HepG2 (cell line): Measurements from ENCODE around the gene DENND4B. TPM values are rescaled to one million over a fixed set of nuclear protein-coding genes. Genes with fewer than 3 reads are reported as not detected.
A peak's percentile ranks its signal among the peaks of the same experiment; 100 is the strongest.

Source experiments
- ATAC-seq: fragments of 200-7000 bp; cut with Tn5 transposase; 3 replicates; pipeline ENCODE4 v1.9.1; 2020; ENCODE audit warnings: mild to moderate bottlenecking, moderate library complexity
- BruUV-seq: library from RNA; stranded (reverse); fragments of 400-500 nt; replicated peaks from 2 replicates; lab custom pipeline; 2021; lab: Mats Ljungman, UMichigan
- CTCF ChIA-PET: fragments of 300-600 bp; formaldehyde crosslinking; extraction: SDS; loops from one replicate; lab custom pipeline; 2021; ENCODE audit warnings: low total read pairs, inconsistent platforms, low intra/inter-chr PET ratio; lab: Yijun Ruan, JAX
- POLR2A ChIA-PET: fragments of 350-600 bp; sonication (Branson Sonifier 250); formaldehyde crosslinking; loops from one replicate; lab custom pipeline; 2020; ENCODE audit warnings: antibody characterized with exemption, inconsistent platforms; lab: Yijun Ruan, JAX
- DNase-seq: peaks from one replicate; pipeline ENCODE4 v3.0.0-alpha.2; 2015; ENCODE audit warnings: low spot score
- FAIRE-seq: peaks from 3 replicates; lab custom pipeline; 2011; peaks lifted over from hg19 to GRCh38; lab: Jason Lieb, UNC
- H2AFZ ChIP-seq: one replicate; pipeline ENCODE4 v1.6.1; 2011; ENCODE audit warnings: low read length, inconsistent platforms
- H3K27ac ChIP-seq: fragments of 300-600 bp; 3 replicates; pipeline ENCODE4 v1.8.0; 2011; ENCODE audit warnings: mixed run types, mild to moderate bottlenecking, mixed read lengths, low read length, inconsistent platforms; ENCODE audit not compliant: insufficient read depth; ENCODE audit errors: extremely low read length
- H3K27me3 ChIP-seq, 2 experiments: fragments of 200-600 bp in 1 of 2; 2 replicates in 1 of 2; 3 replicates in 1 of 2; pipeline versions ENCODE4 v1.6.0 to v1.8.0; 2011; ENCODE audit warnings: low read length in 2 of 2, mild to moderate bottlenecking in 2 of 2, moderate library complexity in 2 of 2, inconsistent platforms in 1 of 2; ENCODE audit not compliant: insufficient read depth in 2 of 2, control insufficient read depth in 1 of 2
- H3K36me3 ChIP-seq, 2 experiments: fragments of 200-600 bp in 1 of 2; replicated peaks in 1 of 2; 2 replicates in 1 of 2; 3 replicates in 1 of 2; pipeline versions ENCODE4 v1.5.1 to v1.8.0; 2011; ENCODE audit warnings: low read length in 2 of 2, inconsistent platforms in 1 of 2; ENCODE audit not compliant: insufficient read depth in 2 of 2, control insufficient read depth in 1 of 2
- H3K4me1 ChIP-seq: 2 replicates; pipeline ENCODE4 v1.5.1; 2012; ENCODE audit warnings: low read length, inconsistent platforms; ENCODE audit not compliant: insufficient read depth
- H3K4me2 ChIP-seq: 2 replicates; pipeline ENCODE4 v1.6.0; 2011; ENCODE audit warnings: low read depth, low read length, inconsistent platforms
- H3K4me3 ChIP-seq, 3 experiments: fragments of 200-600 bp in 1 of 3; sonication (generic), shearing (Covaris generic) in 1 of 3; replicated peaks in 1 of 3; 2 replicates each; pipeline ENCODE4 v1.5.1; 2011 to 2016; ENCODE audit warnings: low read length in 3 of 3, inconsistent platforms in 2 of 3, low read depth in 2 of 3, mild to moderate bottlenecking in 2 of 3, control low read depth in 1 of 3, mixed read lengths in 1 of 3; ENCODE audit not compliant: insufficient read depth in 1 of 3
- H3K79me2 ChIP-seq: one replicate; pipeline ENCODE4 v1.6.1; 2011; ENCODE audit warnings: low read length, inconsistent platforms; ENCODE audit not compliant: insufficient read depth
- H3K9ac ChIP-seq: 2 replicates; pipeline ENCODE4 v1.6.0; 2011; ENCODE audit warnings: mild to moderate bottlenecking, low read depth, low read length, inconsistent platforms; ENCODE audit not compliant: insufficient read depth
- H3K9me3 ChIP-seq: 2 replicates; pipeline ENCODE4 v1.5.1; 2012; ENCODE audit warnings: mild to moderate bottlenecking, low read length
- H4K20me1 ChIP-seq: 2 replicates; pipeline ENCODE4 v1.6.0; 2011; ENCODE audit warnings: inconsistent platforms, mild to moderate bottlenecking, low read length, moderate library complexity; ENCODE audit not compliant: insufficient read depth
- HMG20B ChIP-seq: conservative IDR thresholded peaks from 2 replicates; pipeline ENCODE4 v1.6.1; 2016; ENCODE audit warnings: missing genetic modification reagents, missing compliant biosample characterization
- MEF2D ChIP-seq: sonication (generic); formaldehyde crosslinking; IDR thresholded peaks from 2 replicates; pipeline ENCODE4 v1.5.1; 2020; ENCODE audit warnings: mild to moderate bottlenecking, missing genetic modification reagents
- NR2C2 ChIP-seq: sonication (generic); formaldehyde crosslinking; IDR thresholded peaks from 2 replicates; pipeline ENCODE4 v1.4.0; 2020; ENCODE audit warnings: missing genetic modification reagents, mild to moderate bottlenecking, moderate library complexity, borderline replicate concordance
- TBX2 ChIP-seq: sonication (generic); formaldehyde crosslinking; IDR thresholded peaks from 2 replicates; pipeline ENCODE4 v1.5.0; 2020; ENCODE audit warnings: missing genetic modification reagents, mild to moderate bottlenecking, borderline replicate concordance
- ZNF207 ChIP-seq: fragments of 450-650 bp; IDR thresholded peaks from 2 replicates; pipeline ENCODE4 v1.6.1; 2016; ENCODE audit warnings: antibody characterized with exemption, borderline replicate concordance
- ZNF337 ChIP-seq: sonication (generic); formaldehyde crosslinking; IDR thresholded peaks from 2 replicates; pipeline ENCODE4 v1.5.1; 2020; ENCODE audit warnings: missing genetic modification reagents, low read depth, mild to moderate bottlenecking, borderline replicate concordance
- ZNF446 ChIP-seq: sonication (generic); formaldehyde crosslinking; IDR thresholded peaks from 2 replicates; pipeline ENCODE4 v1.5.0; 2020; ENCODE audit warnings: mild to moderate bottlenecking, missing genetic modification reagents
- WGBS: methylation state at CpG from one replicate; pipeline ENCODE4 v1.1.6; 2017; ENCODE audit warnings: low lambda C conversion rate; 5-methylcytosine and 5-hydroxymethylcytosine counted together
- in situ Hi-C: cut with HindIII; loops from 2 replicates; pipeline ENCODE4 v1.10.0; 2017; ENCODE audit warnings: low pct_unique_long_range_greater_than_20kb; ENCODE audit not compliant: extremely low pct_ligation_motif_present
- intact Hi-C: fragments of 100-400 bp; cut with micrococcal nuclease; formaldehyde crosslinking; loops from one replicate; pipeline ENCODE4 v1.10.0; 2022; ENCODE audit not compliant: unreplicated experiment
- polyA plus RNA-seq, 8 experiments: library from polyadenylated mRNA; depleted of rRNA in 3 of 8; stranded (reverse) in 7 of 8; unstranded in 1 of 8; fragments of >200 nt; fragmentation: Illumina TruSeq in 4 of 8; extraction: Trizol in 4 of 8; gene quantifications; 2 replicates each; pipeline versions ENCODE4 v1.2.1 to v1.2.3, GENCODE V29; 2011 to 2016; ENCODE audit warnings: low read depth in 4 of 8, missing spikeins in 1 of 8, mixed read lengths in 1 of 8; ENCODE audit not compliant: insufficient read depth in 1 of 8
- total RNA-seq, 5 experiments: library from RNA; depleted of rRNA; stranded (reverse); fragments of >200 nt; fragmentation: Illumina TruSeq; extraction: Trizol; gene quantifications; 2 replicates each; pipeline ENCODE4 v1.2.3, GENCODE V29; 2016; ENCODE audit warnings: low read depth in 1 of 5
- TF ChIP-seq, protein P1 (sequence below): sonication (generic); formaldehyde crosslinking; IDR thresholded peaks from 2 replicates; pipeline ENCODE4 v1.8.1; 2023; ENCODE audit warnings: mild to moderate bottlenecking, missing genetic modification reagents
- TF ChIP-seq, protein P2 (sequence below): sonication (generic); formaldehyde crosslinking; IDR thresholded peaks from 2 replicates; pipeline ENCODE4 v1.4.0; 2020; ENCODE audit warnings: mild to moderate bottlenecking, missing genetic modification reagents
- TF ChIP-seq, protein P3 (sequence below): fragments of 450-650 bp; IDR thresholded peaks from 2 replicates; pipeline ENCODE4 v1.6.1; 2016

DENND4B gene
- total and polyA plus RNA-seq, 2 of the 13 experiments (the other 11 are each of a cell fraction or from before 2014, with no cell fraction given): 15.1 to 20.3 TPM

DNA sequence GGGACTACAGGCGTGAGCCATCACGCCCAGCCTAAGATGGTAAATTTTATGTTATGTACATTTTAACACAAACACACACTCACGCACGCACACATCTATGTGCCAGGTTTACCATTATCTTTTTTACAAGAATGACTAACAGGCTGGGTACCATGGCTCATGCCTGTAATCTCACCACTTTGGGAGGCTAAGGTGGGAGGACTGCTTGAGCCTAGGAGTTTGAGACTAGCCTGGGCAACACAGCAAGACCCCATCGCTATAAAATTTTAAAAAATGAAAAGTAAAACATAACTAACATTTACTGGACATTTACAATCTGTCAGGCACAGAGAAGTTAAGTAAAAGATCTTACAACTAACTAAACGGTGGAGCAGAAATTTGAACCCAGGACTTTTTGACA is 38.4 kb downstream of the DENND4B start (continued):
- TF ChIP-seq, protein P1, sequence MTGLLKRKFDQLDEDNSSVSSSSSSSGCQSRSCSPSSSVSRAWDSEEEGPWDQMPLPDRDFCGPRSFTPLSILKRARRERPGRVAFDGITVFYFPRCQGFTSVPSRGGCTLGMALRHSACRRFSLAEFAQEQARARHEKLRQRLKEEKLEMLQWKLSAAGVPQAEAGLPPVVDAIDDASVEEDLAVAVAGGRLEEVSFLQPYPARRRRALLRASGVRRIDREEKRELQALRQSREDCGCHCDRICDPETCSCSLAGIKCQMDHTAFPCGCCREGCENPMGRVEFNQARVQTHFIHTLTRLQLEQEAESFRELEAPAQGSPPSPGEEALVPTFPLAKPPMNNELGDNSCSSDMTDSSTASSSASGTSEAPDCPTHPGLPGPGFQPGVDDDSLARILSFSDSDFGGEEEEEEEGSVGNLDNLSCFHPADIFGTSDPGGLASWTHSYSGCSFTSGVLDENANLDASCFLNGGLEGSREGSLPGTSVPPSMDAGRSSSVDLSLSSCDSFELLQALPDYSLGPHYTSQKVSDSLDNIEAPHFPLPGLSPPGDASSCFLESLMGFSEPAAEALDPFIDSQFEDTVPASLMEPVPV (CRISPR knock-in tag): no peak

DNA sequence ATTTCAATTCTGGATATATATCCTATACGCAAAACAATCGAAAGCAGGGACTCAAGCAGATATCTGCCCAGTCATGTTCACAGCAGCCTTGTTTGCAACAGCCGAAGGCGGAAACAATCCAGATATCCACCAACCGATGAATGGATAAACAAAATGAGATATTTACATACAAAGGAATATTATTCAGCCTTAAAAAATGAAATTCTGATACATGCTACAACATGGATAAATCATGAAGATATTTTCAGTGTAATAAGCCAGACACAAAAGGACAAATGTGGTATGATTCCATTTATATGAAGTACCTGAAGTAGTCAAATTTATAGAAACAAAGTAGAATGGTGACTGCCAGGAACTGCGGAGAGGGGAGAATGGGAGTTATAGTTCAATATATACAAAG is 39.4 kb downstream of the DENND4B start:
- no peak for TF ChIP-seq ZNF207
- TF ChIP-seq, protein P2, sequence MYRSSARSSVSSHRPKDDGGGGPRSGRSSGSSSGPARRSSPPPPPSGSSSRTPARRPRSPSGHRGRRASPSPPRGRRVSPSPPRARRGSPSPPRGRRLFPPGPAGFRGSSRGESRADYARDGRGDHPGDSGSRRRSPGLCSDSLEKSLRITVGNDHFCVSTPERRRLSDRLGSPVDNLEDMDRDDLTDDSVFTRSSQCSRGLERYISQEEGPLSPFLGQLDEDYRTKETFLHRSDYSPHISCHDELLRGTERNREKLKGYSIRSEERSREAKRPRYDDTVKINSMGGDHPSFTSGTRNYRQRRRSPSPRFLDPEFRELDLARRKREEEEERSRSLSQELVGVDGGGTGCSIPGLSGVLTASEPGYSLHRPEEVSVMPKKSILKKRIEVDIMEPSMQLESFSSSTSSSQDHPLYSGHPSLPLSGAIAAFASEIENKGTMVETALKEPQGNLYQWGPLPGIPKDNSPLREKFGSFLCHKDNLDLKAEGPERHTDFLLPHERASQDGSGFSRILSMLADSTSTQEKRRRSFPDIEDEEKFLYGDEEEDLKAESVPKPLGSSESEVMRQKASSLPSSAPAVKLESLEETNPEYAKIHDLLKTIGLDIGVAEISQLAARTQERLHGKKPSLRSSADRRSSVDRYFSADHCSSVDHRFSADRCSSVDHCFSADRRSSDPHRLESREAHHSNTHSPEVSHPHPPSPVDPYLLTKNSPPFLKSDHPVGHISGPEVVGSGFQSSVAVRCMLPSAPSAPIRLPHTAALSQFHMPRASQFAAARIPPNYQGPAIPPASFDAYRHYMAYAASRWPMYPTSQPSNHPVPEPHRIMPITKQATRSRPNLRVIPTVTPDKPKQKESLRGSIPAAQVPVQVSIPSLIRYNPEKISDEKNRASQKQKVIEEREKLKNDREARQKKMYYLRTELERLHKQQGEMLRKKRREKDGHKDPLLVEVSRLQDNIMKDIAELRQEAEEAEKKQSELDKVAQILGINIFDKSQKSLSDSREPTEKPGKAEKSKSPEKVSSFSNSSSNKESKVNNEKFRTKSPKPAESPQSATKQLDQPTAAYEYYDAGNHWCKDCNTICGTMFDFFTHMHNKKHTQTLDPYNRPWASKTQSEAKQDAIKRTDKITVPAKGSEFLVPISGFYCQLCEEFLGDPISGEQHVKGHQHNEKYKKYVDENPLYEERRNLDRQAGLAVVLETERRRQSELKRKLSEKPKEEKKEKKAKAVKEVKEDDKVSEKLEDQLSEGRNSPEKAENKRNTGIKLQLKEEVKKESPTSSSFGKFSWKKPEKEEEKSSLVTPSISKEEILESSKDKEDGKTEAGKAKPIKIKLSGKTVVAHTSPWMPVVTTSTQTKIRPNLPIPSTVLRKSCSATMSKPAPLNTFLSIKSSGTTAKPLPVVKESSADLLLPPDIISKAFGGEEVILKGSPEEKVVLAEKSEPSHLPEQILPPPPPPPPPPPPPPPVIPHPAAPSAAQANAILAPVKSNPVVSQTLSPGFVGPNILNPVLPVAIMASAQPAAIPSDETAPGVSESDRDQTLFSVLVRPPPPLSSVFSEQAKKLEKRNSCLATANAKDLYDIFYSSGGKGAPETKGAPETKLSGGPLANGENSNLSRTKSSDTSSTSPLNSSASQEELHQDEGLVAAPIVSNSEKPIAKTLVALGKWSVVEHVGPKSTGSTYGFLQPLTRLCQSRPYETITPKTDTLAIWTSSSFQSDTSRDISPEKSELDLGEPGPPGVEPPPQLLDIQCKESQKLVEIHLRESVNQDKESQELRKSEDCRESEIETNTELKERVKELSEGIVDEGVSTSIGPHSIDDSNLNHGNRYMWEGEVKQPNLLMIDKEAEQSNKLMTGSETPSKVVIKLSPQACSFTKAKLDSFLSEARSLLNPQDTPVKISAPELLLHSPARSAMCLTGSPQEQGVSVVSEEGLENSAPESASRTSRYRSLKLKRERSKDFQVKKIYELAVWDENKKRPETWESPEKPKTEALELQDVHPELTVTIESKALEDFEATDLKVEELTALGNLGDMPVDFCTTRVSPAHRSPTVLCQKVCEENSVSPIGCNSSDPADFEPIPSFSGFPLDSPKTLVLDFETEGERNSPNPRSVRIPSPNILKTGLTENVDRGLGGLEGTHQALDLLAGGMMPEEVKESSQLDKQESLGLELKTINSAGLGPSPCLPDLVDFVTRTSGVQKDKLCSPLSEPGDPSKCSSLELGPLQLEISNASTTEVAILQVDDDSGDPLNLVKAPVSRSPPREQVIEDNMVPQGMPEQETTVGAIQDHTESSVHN: no peak
- TF ChIP-seq TBX2: no peak
- TF ChIP-seq ZNF337 (CRISPR knock-in tag): no peak
- TF ChIP-seq, protein P3, sequence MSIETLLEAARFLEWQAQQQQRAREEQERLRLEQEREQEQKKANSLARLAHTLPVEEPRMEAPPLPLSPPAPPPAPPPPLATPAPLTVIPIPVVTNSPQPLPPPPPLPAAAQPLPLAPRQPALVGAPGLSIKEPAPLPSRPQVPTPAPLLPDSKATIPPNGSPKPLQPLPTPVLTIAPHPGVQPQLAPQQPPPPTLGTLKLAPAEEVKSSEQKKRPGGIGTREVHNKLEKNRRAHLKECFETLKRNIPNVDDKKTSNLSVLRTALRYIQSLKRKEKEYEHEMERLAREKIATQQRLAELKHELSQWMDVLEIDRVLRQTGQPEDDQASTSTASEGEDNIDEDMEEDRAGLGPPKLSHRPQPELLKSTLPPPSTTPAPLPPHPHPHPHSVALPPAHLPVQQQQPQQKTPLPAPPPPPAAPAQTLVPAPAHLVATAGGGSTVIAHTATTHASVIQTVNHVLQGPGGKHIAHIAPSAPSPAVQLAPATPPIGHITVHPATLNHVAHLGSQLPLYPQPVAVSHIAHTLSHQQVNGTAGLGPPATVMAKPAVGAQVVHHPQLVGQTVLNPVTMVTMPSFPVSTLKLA: no peak
- TF ChIP-seq ZNF446: no peak
- no peak for TF ChIP-seq HMG20B (CRISPR knock-in tag)
- TF ChIP-seq NR2C2 (CRISPR knock-in tag): no peak
- no peak for TF ChIP-seq MEF2D (CRISPR knock-in tag)
- no peak for ATAC-seq
- Histone ChIP-seq H3K4me1 (no peaks in the 10 kb centered on the region; the same call in 1 of the 2 replicates), H3K27ac (no peak overlapping the region), H4K20me1 (peaks cover 3% of the 10 kb centered on the region; the same call in 1 of the 2 replicates), H3K79me2 (peaks cover 71% of the 10 kb centered on the region), H3K4me2 (no peak overlapping the region), H3K9ac (no peak overlapping the region), H3K4me3 (no peak overlapping the region), H3K27me3 (no peaks in the 10 kb centered on the region), H2AFZ (no peak overlapping the region), H3K9me3 (no peaks in the 10 kb centered on the region), H3K36me3 (peaks cover 0 to 3% of the 10 kb centered on the region in 2 experiments; a peak in 1 of 5 replicates)
- CTCF ChIA-PET: no interaction called here
- TSS peak; percentile 24 for BruUV-seq
- WGBS: 83% methylated on average over 6 of the region's 6 CpGs
- in situ Hi-C loops (no loop called here), intact Hi-C loops (no loop called here)
- no peak for FAIRE-seq
- POLR2A ChIA-PET: interaction anchor here (1.0 kb wide), 1 partner anchor 16 kb away, joined by 3 read pairs; the partner anchor contains the start of gene GATAD2B
- no peak for DNase-seq
